GM19351 (cell line): ENCODE measurements around the gene VSIG10.

Experiments
- ATAC-seq: cut with Tn5 transposase; IDR thresholded peaks from one replicate; pipeline ENCODE4 v1.9.1; 2021; ENCODE audit warnings: mild to moderate bottlenecking, moderate library complexity; ENCODE audit not compliant: unreplicated experiment

VSIG10 gene

DNA sequence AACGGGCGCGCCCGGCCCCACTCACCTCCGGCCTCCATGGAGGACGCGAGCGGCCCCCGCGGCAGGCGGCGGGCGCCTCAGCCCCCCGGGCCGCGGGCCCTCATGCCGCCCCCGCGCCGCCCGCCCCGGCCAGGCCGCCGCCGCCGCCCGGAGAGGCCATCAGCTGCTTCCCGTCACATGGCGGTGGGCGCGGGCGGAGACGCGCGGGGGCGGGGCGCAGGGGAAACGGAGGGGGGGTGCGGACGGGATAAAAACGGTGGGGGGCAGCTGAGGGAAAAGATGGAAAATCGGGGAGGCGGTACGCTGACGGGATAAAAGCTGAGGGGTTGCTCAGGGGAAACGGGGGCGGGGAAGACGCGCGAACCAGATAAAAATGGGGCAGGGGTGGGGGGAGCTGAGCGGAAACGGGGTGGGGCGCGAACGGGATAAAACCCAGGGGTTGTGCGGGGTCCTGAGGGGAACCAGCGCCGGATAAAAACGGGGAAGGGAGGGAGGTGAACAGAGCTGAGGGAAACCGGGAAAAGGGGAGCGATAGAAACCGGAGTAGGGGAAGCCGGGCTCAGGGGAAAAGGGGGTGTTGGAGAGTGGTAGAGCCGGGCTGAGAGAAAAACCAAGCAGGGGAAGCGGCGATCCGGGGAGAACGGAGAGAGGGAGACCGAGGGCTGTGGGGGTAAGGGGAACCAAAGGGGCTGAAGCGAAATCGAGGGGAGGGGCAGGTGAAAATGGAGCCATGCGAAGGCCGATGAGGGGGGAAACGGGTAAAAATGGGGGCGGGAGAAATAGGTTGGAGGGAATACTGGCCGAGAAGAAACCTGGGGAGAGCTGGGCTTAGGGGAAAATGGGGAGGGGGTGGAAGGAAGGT is 42.6 kb downstream of the VSIG10 start, which contains the start of gene WSB2:
WSB2 (minus strand) TSS at position 169 of the 862 bp plus-strand sequence; CDS start at position 38, 131 bp downstream.
- ATAC-seq = peak; percentile 36

DNA sequence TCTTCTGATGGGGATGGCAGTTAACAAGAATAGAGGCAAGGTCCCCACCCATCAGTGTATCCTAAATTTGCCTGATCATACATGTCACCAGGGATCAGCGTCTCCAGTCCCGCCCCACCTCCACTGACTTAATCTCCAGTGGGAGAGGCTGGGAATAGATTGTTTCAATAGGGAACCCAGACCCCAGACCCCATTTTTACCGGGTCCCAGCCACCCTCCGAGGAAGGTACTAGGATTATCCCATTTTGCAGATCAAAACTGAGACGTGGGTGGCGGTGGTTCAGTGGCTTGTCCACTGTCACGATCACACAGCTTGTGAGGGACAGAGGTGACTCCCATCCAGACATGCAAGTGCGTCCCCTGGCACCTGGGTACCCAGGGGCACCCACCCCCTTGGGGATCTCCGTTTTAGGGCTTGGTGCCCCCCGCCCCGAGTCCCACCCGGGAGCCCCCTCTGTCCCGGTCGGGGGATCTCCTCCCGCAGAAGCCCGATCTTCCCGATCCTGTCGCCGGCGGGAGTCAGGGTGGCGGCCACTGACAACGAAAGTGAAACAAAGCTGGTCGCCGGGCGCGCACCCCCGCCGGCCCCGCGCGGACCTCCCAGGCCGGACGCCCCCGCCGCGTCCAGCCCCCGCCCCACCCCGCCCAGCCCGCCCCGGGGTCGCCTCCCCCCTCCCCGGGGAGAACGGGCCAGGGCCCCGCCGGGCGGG is 43.4 kb downstream of the VSIG10 start:
- ATAC-seq = peak; percentile 34

DNA sequence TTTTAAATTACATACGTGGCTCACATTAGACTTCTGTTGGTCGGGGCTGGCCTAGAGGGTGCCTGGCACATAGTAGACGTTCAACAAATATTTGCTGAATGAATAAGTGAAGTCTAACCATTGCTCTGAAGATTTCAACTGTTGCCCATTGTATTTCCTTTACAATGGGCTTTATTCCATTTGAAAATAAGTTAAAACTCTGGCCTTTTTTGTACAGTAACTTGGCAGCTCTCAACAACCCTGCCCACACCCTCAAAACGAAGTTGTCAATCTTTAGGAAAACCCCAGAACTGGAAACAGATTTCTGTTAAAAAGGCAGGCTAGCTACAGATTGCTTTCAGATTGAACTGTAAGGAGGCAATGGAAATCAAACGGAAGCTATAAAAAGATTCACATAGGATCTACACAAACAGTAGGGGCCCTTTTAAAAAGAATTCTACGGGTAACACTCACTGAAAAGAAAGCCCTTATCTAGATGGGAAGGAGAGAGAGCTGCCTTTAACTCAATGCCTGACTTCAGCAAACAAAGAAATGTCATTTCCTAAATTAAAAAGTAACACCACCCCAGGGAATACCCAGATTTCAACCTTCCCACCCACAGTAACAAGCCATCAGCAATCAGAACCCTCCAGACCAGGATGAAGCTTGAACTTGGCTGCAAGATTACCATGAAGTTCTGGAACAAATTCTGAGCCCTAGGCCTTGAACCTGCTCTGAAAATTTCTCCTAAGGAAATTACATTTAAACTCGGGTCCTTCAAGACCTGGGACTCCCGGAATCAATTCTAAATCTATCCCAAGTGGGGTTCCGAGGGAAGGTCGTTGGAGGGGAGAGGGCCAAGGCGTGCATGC is 44.2 kb downstream of the VSIG10 start:
- ATAC-seq = no peak

- ATAC-seq = no peak
Measured at GRCh38 chr12:118058881-118059280, 44.9 kb downstream of the VSIG10 start.

GRCh38 chr12:118058227-118058626 is 45.6 kb downstream of the VSIG10 start:
- ATAC-seq = no peak

DNA sequence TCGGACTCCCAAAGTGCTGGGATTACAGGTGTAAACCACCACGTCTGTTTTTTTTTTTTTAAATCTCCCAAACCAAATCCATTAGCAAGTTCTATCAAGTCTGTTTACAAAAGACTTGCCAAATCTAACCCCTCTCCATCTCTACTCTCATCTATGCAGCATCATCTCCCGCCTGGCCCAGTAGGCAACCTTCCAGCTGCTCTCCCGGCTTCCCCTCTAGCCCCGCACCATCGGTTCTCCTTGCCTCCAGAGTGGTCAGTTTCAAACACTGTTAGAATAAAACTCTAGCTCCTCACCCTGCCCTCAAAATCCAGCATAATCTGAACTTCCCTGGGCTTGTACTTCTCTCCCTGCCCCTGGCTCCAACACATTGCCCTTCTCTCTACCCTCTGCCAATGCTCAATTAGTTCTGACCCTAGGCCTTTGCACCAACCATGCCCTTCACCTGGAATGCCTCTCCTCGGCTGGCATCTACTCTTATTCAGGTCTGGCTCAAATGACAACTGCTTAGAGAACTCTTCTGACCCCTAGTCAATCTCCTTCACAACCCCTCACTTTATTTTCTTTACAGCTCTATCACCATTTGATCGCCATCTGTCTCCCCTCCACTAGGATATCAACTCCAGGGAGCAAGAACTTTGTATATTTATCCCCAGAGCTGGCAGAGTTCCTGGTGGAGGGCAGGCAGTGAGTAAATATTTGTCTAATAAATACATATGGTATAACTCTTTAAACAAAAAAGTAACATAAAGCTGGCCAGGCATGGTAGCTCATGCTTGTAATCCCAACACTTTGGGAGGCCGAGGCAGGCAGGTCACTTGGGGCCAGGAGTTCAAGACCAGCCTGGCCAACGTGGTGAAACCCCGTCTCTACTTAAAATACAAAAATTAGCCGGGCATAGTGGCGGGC is 47.7 kb downstream of the VSIG10 start:
- ATAC-seq = no peak

- ATAC-seq = peak; percentile 78
Measured at GRCh38 chr12:118055144-118055557, 48.7 kb downstream of the VSIG10 start.

GRCh38 chr12:118053071-118053985 is 50.5 kb downstream of the VSIG10 start:
- no peak for ATAC-seq

GRCh38 chr12:118052324-118053070 is 51.3 kb downstream of the VSIG10 start:
- no peak for ATAC-seq

DNA sequence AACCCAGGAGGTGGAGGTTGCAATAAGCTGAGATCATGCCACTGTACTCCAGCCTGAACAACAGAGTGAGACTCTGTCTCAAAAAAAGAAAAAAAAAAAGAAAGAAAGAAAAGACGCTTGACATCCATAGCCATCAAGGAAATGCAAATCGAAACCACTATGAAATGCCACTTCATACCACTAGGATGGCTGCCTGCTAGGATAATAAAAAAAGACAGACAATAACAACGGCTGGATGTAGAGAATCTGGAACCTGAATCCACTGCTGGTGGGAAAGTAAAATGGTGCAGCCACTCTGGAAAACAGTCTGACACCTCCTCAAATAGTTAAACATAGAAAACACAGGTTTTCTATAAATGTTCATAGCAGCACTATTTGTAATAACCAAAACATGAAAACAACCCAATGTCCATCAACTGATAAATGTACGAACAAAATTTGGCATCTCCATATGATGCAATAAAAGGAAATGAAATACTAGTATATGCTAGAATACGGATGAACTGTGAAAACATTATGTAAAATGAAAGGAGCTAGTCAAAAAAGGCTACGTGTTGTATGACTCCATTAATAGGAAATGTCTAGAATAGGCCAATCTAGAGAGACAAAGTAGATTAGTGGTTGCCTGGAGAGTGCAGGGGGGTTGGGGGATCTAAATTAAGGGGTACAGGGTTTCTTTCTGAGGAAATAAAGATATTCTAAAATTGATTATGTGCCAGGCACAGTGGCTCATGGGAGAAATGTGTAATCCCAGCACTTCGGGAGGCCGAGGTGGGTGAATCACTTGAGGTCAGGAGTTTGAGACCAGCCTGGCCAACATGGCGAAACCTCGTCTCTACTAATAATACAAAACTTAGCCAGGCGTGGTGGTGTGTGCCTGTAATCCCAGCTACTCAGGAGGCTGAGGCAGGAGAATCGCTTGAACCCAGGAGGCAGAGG is 52.6 kb downstream of the VSIG10 start:
- ATAC-seq = no peak

DNA sequence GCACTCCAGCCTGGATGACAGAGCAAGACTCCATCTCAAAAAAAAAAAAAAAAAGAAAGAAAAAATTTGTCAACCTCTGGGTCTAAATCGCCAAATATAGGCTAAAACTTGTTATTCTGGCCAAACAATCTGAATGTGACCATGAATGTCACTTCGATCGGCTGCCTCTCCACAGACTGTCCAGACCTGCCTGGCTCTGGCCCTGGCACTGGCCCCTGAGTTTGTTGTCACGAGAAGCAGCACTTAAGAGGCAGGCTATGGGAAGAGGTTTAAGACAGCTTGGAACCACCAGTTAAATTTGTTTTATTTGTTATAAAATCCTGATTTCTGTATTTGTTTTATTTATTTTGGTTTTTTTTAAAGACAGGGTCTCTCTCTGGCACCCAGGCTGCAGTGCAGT is 57.4 kb downstream of the VSIG10 start:
- ATAC-seq = no peak

DNA sequence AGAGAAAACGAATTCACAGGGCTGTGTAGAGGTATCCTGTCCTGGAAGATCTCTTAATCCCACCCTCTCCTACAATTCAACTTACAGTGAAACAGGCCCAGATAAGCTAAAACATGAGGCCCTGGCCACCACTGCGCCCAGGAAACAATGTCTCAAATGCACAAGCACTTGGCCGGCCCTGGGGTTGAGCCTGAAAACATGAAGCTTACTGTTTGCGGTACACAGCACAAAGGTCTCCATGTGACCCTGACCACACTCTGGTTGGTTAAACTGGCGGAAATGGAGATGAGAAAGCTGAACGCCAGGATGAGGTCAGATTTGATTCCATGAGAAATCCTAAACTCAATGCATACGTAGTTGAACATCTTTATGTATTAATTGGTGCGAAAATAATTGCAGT is 59.2 kb downstream of the VSIG10 start:
- no peak for ATAC-seq

DNA sequence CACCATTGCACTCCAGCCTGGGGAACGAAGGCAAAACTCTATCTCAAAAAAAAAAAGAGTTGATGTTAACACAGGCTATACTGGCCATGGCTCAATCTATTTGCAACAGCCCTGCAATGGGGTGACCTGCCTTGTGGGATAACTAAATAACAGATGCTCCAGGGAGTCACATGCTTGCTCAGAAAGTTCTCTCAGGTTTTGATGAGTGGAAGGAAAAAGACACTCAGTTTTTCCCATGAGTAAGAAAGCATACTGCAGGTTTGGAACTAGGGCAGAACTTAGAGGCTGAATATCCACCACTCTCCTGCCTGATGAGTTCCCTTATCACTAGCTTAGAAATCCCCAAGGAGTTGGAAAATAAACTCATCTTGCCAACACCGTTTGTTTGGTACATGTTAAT is 59.7 kb downstream of the VSIG10 start:
- no peak for ATAC-seq

- no peak for ATAC-seq
Measured at GRCh38 chr12:118042091-118042490, 61.7 kb downstream of the VSIG10 start.

- ATAC-seq = no peak
Measured at GRCh38 chr12:118038137-118038536, 65.7 kb downstream of the VSIG10 start.

GRCh38 chr12:118036672-118037411 is 67.0 kb downstream of the VSIG10 start:
- no peak for ATAC-seq
